ENCODE results near the gene MPP1. TPM values are rescaled to one million over a fixed set of nuclear protein-coding genes. Genes with fewer than 3 reads are reported as not detected.
A peak's percentile ranks its signal among the peaks of the same experiment; 100 is the strongest.

Gene MPP1
- total RNA-seq, 4 donors from 2014 or later, result 14.3 to 43.2 (median 17.0) TPM

DNA sequence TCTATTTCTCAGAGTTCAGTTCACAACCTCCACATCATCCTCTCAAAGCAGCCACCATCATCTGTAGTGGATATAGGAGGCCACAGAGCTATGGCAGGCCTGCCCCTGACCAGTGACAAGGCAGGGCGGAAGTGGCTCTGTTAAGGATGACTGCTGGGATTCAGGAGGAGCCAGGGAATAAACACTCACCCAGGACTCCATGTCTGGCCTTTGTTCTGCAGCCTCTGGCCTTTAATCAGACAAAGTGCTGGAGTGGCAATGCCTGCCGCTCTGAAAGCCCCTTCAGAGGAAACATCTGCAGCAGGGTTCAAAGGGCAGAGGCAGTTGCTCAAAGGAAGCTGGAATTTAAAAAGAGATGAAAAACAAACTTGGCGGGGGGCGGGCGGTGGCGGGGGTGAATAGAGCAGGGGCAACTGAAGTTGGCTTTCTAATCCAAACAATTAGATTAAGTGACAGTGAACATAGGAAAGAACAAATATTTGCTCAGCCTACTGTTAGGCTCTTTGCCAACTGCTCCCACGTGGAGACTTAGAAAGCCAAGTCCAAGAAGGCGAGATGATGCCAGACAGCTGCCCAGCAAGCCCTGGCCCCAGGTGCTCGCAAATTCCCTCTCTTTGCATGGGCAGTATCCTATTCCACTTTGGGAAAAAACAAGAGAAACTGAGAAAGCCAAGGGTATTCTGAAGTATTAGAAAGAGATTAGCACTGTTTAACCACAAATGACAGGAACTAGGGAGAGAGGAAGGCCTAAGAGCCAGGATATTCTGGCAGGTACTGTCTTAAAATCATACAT, 5.5 kb downstream of the MPP1 start:
- Histone ChIP-seq H3K36me3 (no peaks in the 10 kb centered on the region), H3K4me3 (no peak overlapping the region), H3K27me3 (no peaks in the 10 kb centered on the region), H3K4me1 (peaks cover 0 to 13% (median 3%) of the 10 kb centered on the region in 4 donors), H3K27ac (peak overlapping the region in 3 of 4 donors; percentile 19 to 55 (median 39)), H3K9me3 (no peaks in the 10 kb centered on the region)
- TF ChIP-seq, protein P1, sequence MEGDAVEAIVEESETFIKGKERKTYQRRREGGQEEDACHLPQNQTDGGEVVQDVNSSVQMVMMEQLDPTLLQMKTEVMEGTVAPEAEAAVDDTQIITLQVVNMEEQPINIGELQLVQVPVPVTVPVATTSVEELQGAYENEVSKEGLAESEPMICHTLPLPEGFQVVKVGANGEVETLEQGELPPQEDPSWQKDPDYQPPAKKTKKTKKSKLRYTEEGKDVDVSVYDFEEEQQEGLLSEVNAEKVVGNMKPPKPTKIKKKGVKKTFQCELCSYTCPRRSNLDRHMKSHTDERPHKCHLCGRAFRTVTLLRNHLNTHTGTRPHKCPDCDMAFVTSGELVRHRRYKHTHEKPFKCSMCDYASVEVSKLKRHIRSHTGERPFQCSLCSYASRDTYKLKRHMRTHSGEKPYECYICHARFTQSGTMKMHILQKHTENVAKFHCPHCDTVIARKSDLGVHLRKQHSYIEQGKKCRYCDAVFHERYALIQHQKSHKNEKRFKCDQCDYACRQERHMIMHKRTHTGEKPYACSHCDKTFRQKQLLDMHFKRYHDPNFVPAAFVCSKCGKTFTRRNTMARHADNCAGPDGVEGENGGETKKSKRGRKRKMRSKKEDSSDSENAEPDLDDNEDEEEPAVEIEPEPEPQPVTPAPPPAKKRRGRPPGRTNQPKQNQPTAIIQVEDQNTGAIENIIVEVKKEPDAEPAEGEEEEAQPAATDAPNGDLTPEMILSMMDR (IDR thresholded peaks at IDR 0.05), result no peak
- TF ChIP-seq EP300 (IDR thresholded peaks at IDR 0.05) (no peak), POLR2A (IDR thresholded peaks at IDR 0.05) (no peak)
- no peak for DNase-seq (ENCODE audit: low spot score in 2 of 2)
- 46 to 52% methylated on average over 8 to 9 of the region's 9 CpGs for WGBS, 2 donors

DNA sequence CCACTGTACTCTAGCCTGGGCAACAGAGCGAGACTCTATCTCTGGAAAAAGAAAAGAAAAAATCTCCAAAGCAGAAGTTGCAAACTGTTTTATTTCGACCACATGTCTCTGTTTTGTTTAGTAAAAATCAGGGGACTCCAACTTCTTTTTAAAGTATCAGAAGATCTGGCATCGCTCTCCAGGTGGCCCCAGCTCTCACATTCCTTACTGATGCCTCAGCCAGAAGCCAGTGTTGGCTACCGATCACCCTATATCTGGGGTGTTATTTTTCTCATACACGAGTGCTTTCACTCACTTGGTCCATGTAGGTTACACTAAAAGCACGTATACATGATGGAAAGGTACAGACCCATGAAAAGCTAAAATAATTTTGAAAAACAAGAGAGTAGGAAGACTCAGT, 8.3 kb downstream of the MPP1 start:
- peaks cover 0 to 13% (median 3%) of the 10 kb centered on the region in 4 donors for H3K4me1 ChIP-seq
- no peak overlapping the region for H3K4me3 ChIP-seq
- no peaks in the 10 kb centered on the region for H3K36me3 ChIP-seq
- H3K27ac ChIP-seq, result no peak overlapping the region
- 82 to 83% methylated on average over 6 of the region's 6 CpGs for WGBS, 2 donors
- H3K27me3 ChIP-seq, result no peaks in the 10 kb centered on the region
- no peak for TF ChIP-seq EP300 (IDR thresholded peaks at IDR 0.05)
- TF ChIP-seq POLR2A (IDR thresholded peaks at IDR 0.05), result no peak
- TF ChIP-seq, protein P1 (IDR thresholded peaks at IDR 0.05), result no peak
- DNase-seq (ENCODE audit: low spot score in 2 of 2), result no peak
- H3K9me3 ChIP-seq, result no peaks in the 10 kb centered on the region

DNA sequence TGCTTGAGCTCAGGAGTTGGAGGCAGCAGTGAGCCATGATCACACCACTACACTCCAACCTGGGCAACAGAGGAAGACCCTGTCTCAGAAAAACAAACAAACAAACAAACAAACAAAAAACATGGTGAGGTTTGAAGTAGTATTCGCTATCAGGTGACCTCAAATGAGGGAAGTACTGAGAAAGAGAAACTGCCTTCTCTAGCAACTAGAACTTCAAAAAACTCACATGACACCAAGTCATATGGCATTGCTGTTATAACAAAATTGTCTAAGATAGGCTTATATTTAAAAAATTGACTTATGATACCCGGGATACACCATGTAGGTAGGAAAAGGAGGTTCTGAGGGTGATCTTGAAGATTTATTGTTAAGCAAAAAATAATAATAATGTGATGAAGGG, 10.3 kb downstream of the MPP1 start:
- no peak overlapping the region for H3K4me3 ChIP-seq

GRCh38 chrX:154793084-154793795, 12.0 kb downstream of the MPP1 start:
- no peak overlapping the region for H3K4me3 ChIP-seq
- no peak overlapping the region for H3K27ac ChIP-seq
- H3K9me3 ChIP-seq, result no peaks in the 10 kb centered on the region
- no peaks in the 10 kb centered on the region for H3K27me3 ChIP-seq
- TF ChIP-seq EP300 (IDR thresholded peaks at IDR 0.05), result no peak
- no peak for TF ChIP-seq POLR2A (IDR thresholded peaks at IDR 0.05)
- TF ChIP-seq, protein P1 (IDR thresholded peaks at IDR 0.05), result no peak
- DNase-seq (ENCODE audit: low spot score in 2 of 2), result no peak
- 81 to 86% methylated on average over 7 of the region's 7 CpGs for WGBS, 2 donors
- H3K36me3 ChIP-seq, result no peaks in the 10 kb centered on the region
- no peaks in the 10 kb centered on the region for H3K4me1 ChIP-seq

More for the DNA sequence above, 10.3 kb downstream of the MPP1 start:
- WGBS, 2 donors, result 70 to 88% methylated on average over 2 of the region's 2 CpGs
- Histone ChIP-seq H3K27me3 (no peaks in the 10 kb centered on the region), H3K36me3 (no peaks in the 10 kb centered on the region), H3K4me1 (peaks cover 0 to 6% (median under 1%) of the 10 kb centered on the region in 4 donors), H3K9me3 (no peaks in the 10 kb centered on the region), H3K27ac (no peak overlapping the region)
- TF ChIP-seq POLR2A (IDR thresholded peaks at IDR 0.05) (no peak), EP300 (IDR thresholded peaks at IDR 0.05) (peak in 1 of 2 donors; percentile 13)
- TF ChIP-seq, protein P1 (IDR thresholded peaks at IDR 0.05), result no peak
- no peak for DNase-seq (ENCODE audit: low spot score in 2 of 2)

- Histone ChIP-seq H3K27me3 (no peaks in the 10 kb centered on the region), H3K4me3 (no peak overlapping the region), H3K36me3 (no peaks in the 10 kb centered on the region), H3K4me1 (no peaks in the 10 kb centered on the region), H3K27ac (no peak overlapping the region), H3K9me3 (no peaks in the 10 kb centered on the region)
- 87 to 88% methylated on average over 7 to 8 of the region's 8 CpGs for WGBS, 2 donors
- no peak for DNase-seq (ENCODE audit: low spot score in 2 of 2)
- TF ChIP-seq, protein P1 (IDR thresholded peaks at IDR 0.05), result no peak
- TF ChIP-seq POLR2A (IDR thresholded peaks at IDR 0.05), result no peak
- TF ChIP-seq EP300 (IDR thresholded peaks at IDR 0.05), result no peak
Observed at GRCh38 chrX:154791939-154792338, 13.3 kb downstream of the MPP1 start.
